GM12878 (cell line): ENCODE results near the gene CAPN10. TPM values are rescaled to one million over a fixed set of nuclear protein-coding genes. Genes with fewer than 3 reads are reported as not detected.

Experiments used
- ATAC-seq: fragments of 200-7000 bp; cut with Tn5 transposase; 3 replicates; pipeline ENCODE4 v1.9.1; 2020; ENCODE audit warnings: mild to moderate bottlenecking, moderate library complexity
- BruUV-seq: library from RNA; stranded (reverse); fragments of 400-500 nt; replicated peaks from 2 replicates; lab custom pipeline; 2021; lab: Mats Ljungman, UMichigan
- CTCF ChIA-PET: fragments of 300-600 bp; sonication (Branson Sonifier 250); formaldehyde crosslinking; extraction: SDS; loops from one replicate; lab custom pipeline; 2021; ENCODE audit warnings: inconsistent platforms; lab: Yijun Ruan, JAX
- POLR2A ChIA-PET: fragments of 350-600 bp; formaldehyde crosslinking; extraction: SDS; loops from one replicate; lab custom pipeline; 2021; ENCODE audit warnings: inconsistent platforms; lab: Charles Lee
- RAD21 ChIA-PET: fragments of 300-600 bp; sonication (Branson Sonifier 250); formaldehyde crosslinking; loops from one replicate; lab custom pipeline; 2023; ENCODE audit warnings: antibody characterized with exemption; ENCODE audit not compliant: unreplicated experiment; lab: Charles Lee
- SMC1A ChIA-PET: fragments of 300-600 bp; sonication (Branson Sonifier 250); formaldehyde crosslinking; loops from one replicate; lab custom pipeline; 2023; ENCODE audit not compliant: unreplicated experiment, uncharacterized antibody; lab: Charles Lee
- DNase-seq: peaks from one replicate; pipeline ENCODE4 v3.0.0-alpha.2; 2011; ENCODE audit warnings: low read depth, low spot score
- FAIRE-seq: peaks from 3 replicates; lab custom pipeline; 2011; peaks lifted over from hg19 to GRCh38; lab: Jason Lieb, UNC
- H2AFZ ChIP-seq: 2 replicates; pipeline ENCODE4 v1.6.0; 2011; ENCODE audit warnings: low read depth, low read length, control low read depth; ENCODE audit not compliant: control insufficient read depth
- H3K27ac ChIP-seq: 2 replicates; pipeline ENCODE4 v1.5.1; 2011; ENCODE audit warnings: control low read depth; ENCODE audit not compliant: control insufficient read depth, insufficient read depth
- H3K27me3 ChIP-seq, 2 experiments: replicated peaks in 1 of 2; 2 replicates each; pipeline versions ENCODE4 v1.6.0 to v1.6.1; 2011; ENCODE audit warnings: low read length in 1 of 2; ENCODE audit not compliant: control insufficient read depth in 2 of 2, insufficient read depth in 2 of 2
- H3K36me3 ChIP-seq, 2 experiments: 2 replicates each; pipeline ENCODE4 v1.5.1; 2011; ENCODE audit warnings: low read length in 1 of 2; ENCODE audit not compliant: control insufficient read depth in 2 of 2, insufficient read depth in 2 of 2
- H3K4me1 ChIP-seq: 2 replicates; pipeline ENCODE4 v1.6.1; 2011; ENCODE audit warnings: mild to moderate bottlenecking, low read length, moderate library complexity, mixed read lengths; ENCODE audit not compliant: control insufficient read depth, insufficient read depth
- H3K4me2 ChIP-seq: 2 replicates; pipeline ENCODE4 v1.6.0; 2011; ENCODE audit warnings: control low read depth; ENCODE audit not compliant: control insufficient read depth, insufficient read depth
- H3K4me3 ChIP-seq: fragments of 200-600 bp; sonication (generic); 2 replicates; pipeline ENCODE4 v1.5.1; 2016
- H3K79me2 ChIP-seq: 2 replicates; pipeline ENCODE4 v1.6.0; 2011; ENCODE audit warnings: low read length; ENCODE audit not compliant: control insufficient read depth, insufficient read depth
- H3K9ac ChIP-seq: 2 replicates; pipeline ENCODE4 v1.8.0; 2011; ENCODE audit warnings: low read length, control low read depth, mixed read lengths; ENCODE audit not compliant: control insufficient read depth, insufficient read depth
- H3K9me3 ChIP-seq: replicated peaks from 3 replicates; pipeline ENCODE4 v1.5.1; 2011; ENCODE audit warnings: mild to moderate bottlenecking, low read length; ENCODE audit not compliant: control insufficient read depth, insufficient read depth
- H4K20me1 ChIP-seq: 2 replicates; pipeline ENCODE4 v1.6.0; 2011; ENCODE audit not compliant: control insufficient read depth, insufficient read depth
- BMI1 ChIP-seq: fragments of 450-650 bp; IDR thresholded peaks from 2 replicates; pipeline ENCODE4 v1.6.1; 2016; ENCODE audit warnings: mild to moderate bottlenecking, moderate library complexity, borderline replicate concordance
- GATAD2B ChIP-seq: fragments of 450-650 bp; conservative IDR thresholded peaks from 2 replicates; pipeline ENCODE4 v1.6.1; 2017; ENCODE audit warnings: low read depth, mild to moderate bottlenecking, moderate library complexity
- KLF5 ChIP-seq: fragments of 450-650 bp; IDR thresholded peaks from 2 replicates; pipeline ENCODE4 v1.6.1; 2014; ENCODE audit warnings: mild to moderate bottlenecking; ENCODE audit not compliant: partially characterized antibody
- PAX5 ChIP-seq: IDR thresholded peaks from 2 replicates; pipeline ENCODE4 v1.6.1; 2011; ENCODE audit warnings: low read depth, low read length, borderline replicate concordance
- POLR2A ChIP-seq: IDR thresholded peaks from 2 replicates; pipeline ENCODE4 v1.6.1; 2011; ENCODE audit warnings: low read depth, mild to moderate bottlenecking, low read length
- POLR2AphosphoS2 ChIP-seq: IDR thresholded peaks from 2 replicates; pipeline ENCODE4 v1.6.1; 2011; ENCODE audit warnings: low read depth, mild to moderate bottlenecking, low read length, improper control_type of control experiment, moderate library complexity
- POLR2AphosphoS5 ChIP-seq: IDR thresholded peaks from 2 replicates; pipeline ENCODE4 v1.6.1; 2011; ENCODE audit warnings: mild to moderate bottlenecking, low read length, inconsistent platforms
- POU2F2 ChIP-seq: IDR thresholded peaks from 3 replicates; pipeline ENCODE4 v1.6.1; 2011; ENCODE audit warnings: low read depth, mild to moderate bottlenecking, low read length, borderline replicate concordance
- SPI1 ChIP-seq: IDR thresholded peaks from 2 replicates; pipeline ENCODE4 v1.6.1; 2011; ENCODE audit warnings: low read depth, mild to moderate bottlenecking, low read length, moderate library complexity, borderline replicate concordance; ENCODE audit not compliant: insufficient read depth
- SRF ChIP-seq, 2 experiments: IDR thresholded peaks; 2 replicates each; pipeline ENCODE4 v1.6.1; 2011; ENCODE audit warnings: low read depth in 2 of 2, low read length in 2 of 2, mild to moderate bottlenecking in 1 of 2, moderate library complexity in 1 of 2
- TAF1 ChIP-seq: IDR thresholded peaks from 2 replicates; pipeline ENCODE4 v1.6.1; 2011; ENCODE audit warnings: mild to moderate bottlenecking, low read depth, low read length, borderline replicate concordance
- TCF3 ChIP-seq: IDR thresholded peaks from 2 replicates; pipeline ENCODE4 v1.6.1; 2012; ENCODE audit warnings: low read depth, mild to moderate bottlenecking, low read length, borderline replicate concordance; ENCODE audit not compliant: insufficient read depth
- ZBTB11 ChIP-seq: fragments of 450-650 bp; formaldehyde crosslinking; IDR thresholded peaks from 2 replicates; pipeline ENCODE4 v1.5.0; 2022; ENCODE audit warnings: mild to moderate bottlenecking, missing genetic modification characterization
- ZNF384 ChIP-seq: IDR thresholded peaks from 2 replicates; pipeline ENCODE4 v1.6.1; 2012; ENCODE audit warnings: low read depth, mild to moderate bottlenecking, low read length, improper control_type of control experiment, borderline replicate concordance
- WGBS: methylation state at CpG from one replicate; pipeline ENCODE4 v1.1.6; 2016; ENCODE audit warnings: low lambda C conversion rate; ENCODE audit not compliant: insufficient replicate concordance, insufficient coverage; ENCODE audit errors: missing lambda C conversion rate; 5-methylcytosine and 5-hydroxymethylcytosine counted together
- in situ Hi-C: fragments of 300-500 bp; cut with MboI; formaldehyde crosslinking; loops from 9 replicates; pipeline ENCODE4 v1.14.3; 2018; ENCODE audit warnings: mixed read lengths
- intact Hi-C: fragments of 100-400 bp; cut with micrococcal nuclease; formaldehyde crosslinking; loops from one replicate; pipeline ENCODE4 v1.14.2; 2022; ENCODE audit not compliant: unreplicated experiment
- polyA plus RNA-seq, 11 experiments: library from polyadenylated mRNA; depleted of rRNA in 4 of 11; unstranded in 6 of 11; stranded (reverse) in 5 of 11; fragments of >200 nt; fragmentation: Nextera tagmentation in 4 of 11; fragmentation: Illumina TruSeq in 1 of 11; extraction: Ambion mirVana in 4 of 11; extraction: Trizol in 1 of 11; gene quantifications; 1 replicate in 1 of 11; 2 replicates in 10 of 11; pipeline versions ENCODE4 v1.2.1 to v1.2.3, GENCODE V29; 2011 to 2016; ENCODE audit warnings: inconsistent platforms in 2 of 11, missing spikeins in 2 of 11, low read depth in 1 of 11
- total RNA-seq, 4 experiments: library from RNA; depleted of rRNA in 3 of 4; stranded (reverse); fragments of >200 nt in 3 of 4; fragmentation: Illumina TruSeq in 1 of 4; extraction: Trizol in 1 of 4; gene quantifications; 2 replicates each; pipeline versions ENCODE4 v1.2.1 to v1.2.3, GENCODE V29; 2013 to 2021
- TF ChIP-seq, protein P1 (sequence below): IDR thresholded peaks from 2 replicates; pipeline ENCODE4 v1.6.1; 2011; ENCODE audit warnings: mild to moderate bottlenecking, low read depth, low read length, moderate library complexity; ENCODE audit not compliant: insufficient replicate concordance

Gene CAPN10
- total and polyA plus RNA-seq, 10 of the 15 experiments (the other 5 are each of a cell fraction or from before 2014, with no cell fraction given): 0.37 to 40.6 (median 17.5) TPM

DNA sequence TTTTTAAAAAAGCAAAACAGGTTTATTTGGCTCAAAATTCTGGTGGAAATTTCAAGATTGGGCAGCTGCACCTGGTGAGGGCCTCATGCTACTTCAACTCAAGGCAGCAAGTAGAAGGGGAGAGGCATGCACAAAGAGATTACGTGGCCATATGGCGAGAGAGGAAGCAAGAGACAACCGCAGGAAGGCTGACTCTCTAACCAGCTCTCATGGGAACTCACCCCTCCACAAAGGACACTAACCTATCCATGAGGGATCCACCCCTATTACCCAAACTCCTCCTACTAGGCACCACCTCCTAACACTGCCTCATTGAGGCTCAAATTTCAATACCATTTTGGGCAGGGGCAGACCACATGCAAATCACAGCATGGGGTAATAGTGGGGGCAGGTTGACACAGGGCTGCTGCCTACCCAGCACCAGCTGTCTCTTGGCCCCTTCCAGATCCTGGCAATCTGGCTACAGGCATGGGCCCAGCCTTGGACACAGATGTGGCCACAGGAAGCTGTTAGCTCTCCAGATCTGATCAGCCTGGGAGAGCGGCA lies 2.0 kb upstream of the CAPN10 start (continued):
- no peak for TF ChIP-seq BMI1
- TF ChIP-seq, all 136 proteins: peak for 46

GRCh38 chr2:240585101-240585500 lies 1.4 kb upstream of the CAPN10 start:
- Histone ChIP-seq H2AFZ (no peak overlapping the region), H3K79me2 (peaks cover 50% of the 10 kb centered on the region), H3K4me3 (peak overlapping the region; percentile 95), H3K36me3 (peaks cover 0 to 1% of the 10 kb centered on the region in 2 experiments; a peak in 2 of 4 replicates), H3K27me3 (no peaks in the 10 kb centered on the region), H3K9ac (peak overlapping the region; percentile 84), H3K27ac (peak overlapping the region; percentile 92), H3K4me2 (peak overlapping the region; percentile 73), H4K20me1 (no peaks in the 10 kb centered on the region; the same call in 1 of the 2 replicates), H3K4me1 (peaks cover 42% of the 10 kb centered on the region), H3K9me3 (no peaks in the 10 kb centered on the region; the same call in 1 of the 3 replicates)
- in situ Hi-C loops: no loop called here
- SMC1A ChIA-PET: interaction anchor here (1.3 to 6.4 kb wide), 4 partner anchors 23 to 71 kb away, joined by 3 to 124 read pairs (median 18); partner anchors contain the start of genes ANKMY1 and DUSP28
- DNase-seq: peak; percentile 51
- CTCF ChIA-PET: interaction anchor here (1.4 to 11.9 kb wide), 5 partner anchors 12 to 71 kb away, joined by 3 to 196 read pairs (median 25); partner anchors contain the start of genes ANKMY1, DUSP28 and RNPEPL1
- RAD21 ChIA-PET: interaction anchor here (1.0 to 10.9 kb wide), 3 partner anchors 23 to 70 kb away, joined by 3 to 206 read pairs (median 49); partner anchors contain the start of genes ANKMY1 and DUSP28
- no TSS peak for BruUV-seq
- ATAC-seq: peak; percentile 57
- FAIRE-seq: peak; percentile 18
- POLR2A ChIA-PET: interaction anchor here (1.1 to 6.7 kb wide), 11 partner anchors 16 to 453 kb away, joined by 3 to 233 read pairs (median 5); partner anchors contain the start of genes DUSP28, GPR35 and RNPEPL1
- intact Hi-C loops: no loop called here
- 3% methylated on average over 6 of the region's 6 CpGs for WGBS
- peak; percentile 14; the same call in 1 of the 2 replicates for TF ChIP-seq POLR2A
- no peak for TF ChIP-seq ZNF384
- TF ChIP-seq SPI1: 0 out of 2 replicates have a peak, but pooled peaks have one; percentile 15
- peak; percentile 31; the same call in 1 of the 3 replicates for TF ChIP-seq POU2F2
- TF ChIP-seq POLR2AphosphoS5: peak; percentile 0
- TF ChIP-seq POLR2AphosphoS2: 0 out of 2 replicates have a peak, but pooled peaks have one; percentile 7
- 0 out of 2 replicates have a peak, but pooled peaks have one; percentile 4 for TF ChIP-seq TAF1
- peak; percentile 98 for TF ChIP-seq TCF3
- no peak for TF ChIP-seq ZBTB11 (CRISPR knock-in tag)
- TF ChIP-seq, protein P1, sequence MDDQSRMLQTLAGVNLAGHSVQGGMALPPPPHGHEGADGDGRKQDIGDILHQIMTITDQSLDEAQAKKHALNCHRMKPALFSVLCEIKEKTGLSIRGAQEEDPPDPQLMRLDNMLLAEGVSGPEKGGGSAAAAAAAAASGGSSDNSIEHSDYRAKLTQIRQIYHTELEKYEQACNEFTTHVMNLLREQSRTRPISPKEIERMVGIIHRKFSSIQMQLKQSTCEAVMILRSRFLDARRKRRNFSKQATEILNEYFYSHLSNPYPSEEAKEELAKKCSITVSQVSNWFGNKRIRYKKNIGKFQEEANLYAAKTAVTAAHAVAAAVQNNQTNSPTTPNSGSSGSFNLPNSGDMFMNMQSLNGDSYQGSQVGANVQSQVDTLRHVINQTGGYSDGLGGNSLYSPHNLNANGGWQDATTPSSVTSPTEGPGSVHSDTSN: peak; percentile 62
- TF ChIP-seq KLF5: no peak
- TF ChIP-seq GATAD2B: no peak
- peak in 1 of 2 experiments; percentile 67; a peak in 1 of 4 replicates for TF ChIP-seq SRF (IDR thresholded peaks at IDR 0.05; ENCODE audit: low read depth in 2 of 2, low read length in 2 of 2)
- TF ChIP-seq PAX5: peak; percentile 36; the same call in 1 of the 2 replicates
